Prostate gland (tissue), 2 donors: ENCODE results near the gene ADARB2. TPM values are rescaled to one million over a fixed set of nuclear protein-coding genes. Genes with fewer than 3 reads are reported as not detected.
"Not testable (repeated sequence)": the region's sequence is repeated elsewhere in the genome, so short reads cannot be mapped to it uniquely, and the experiment has no call there.

Experiments used
- DNase-seq: peaks from one replicate; pipeline ENCODE4 v3.0.0-alpha.2; 2019; ENCODE audit warnings: low spot score
- H3K27ac ChIP-seq, 2 donors: fragments of 200-600 bp; sonication (generic); 2 replicates each; pipeline ENCODE4 v1.5.1; 2017 to 2019
- H3K27me3 ChIP-seq: fragments of 200-600 bp; sonication (generic); replicated peaks from 2 replicates; pipeline ENCODE4 v1.5.1; 2019; ENCODE audit not compliant: insufficient read depth
- H3K36me3 ChIP-seq, 2 donors: fragments of 200-600 bp; sonication (generic); 1 replicate in 1 of 2; 2 replicates in 1 of 2; pipeline versions ENCODE4 v1.5.1 to v1.8.1; 2017 to 2019
- H3K4me1 ChIP-seq: fragments of 200-600 bp; sonication (generic); replicated peaks from 2 replicates; pipeline ENCODE4 v1.5.1; 2019
- H3K4me3 ChIP-seq, 2 donors: fragments of 200-600 bp; sonication (generic); 2 replicates each; pipeline ENCODE4 v1.5.1; 2017 to 2019
- H3K9me3 ChIP-seq: fragments of 200-600 bp; sonication (generic); 2 replicates; pipeline ENCODE4 v1.5.1; 2017
- POLR2A ChIP-seq: fragments of 450-650 bp; IDR thresholded peaks from one replicate; pipeline ENCODE4 v1.6.1; 2016; ENCODE audit warnings: antibody characterized with exemption, mild to moderate bottlenecking
- POLR2AphosphoS5 ChIP-seq: sonication (generic); formaldehyde crosslinking; IDR thresholded peaks from one replicate; pipeline ENCODE4 v1.6.1; 2017; ENCODE audit warnings: antibody characterized with exemption
- WGBS: methylation state at CpG from one replicate; pipeline ENCODE4 v1.1.5; 2018; 5-methylcytosine and 5-hydroxymethylcytosine counted together
- intact Hi-C: fragments of 100-400 bp; cut with DNase I; formaldehyde crosslinking; loops from one replicate; pipeline ENCODE4 v1.14.2; 2022
- total RNA-seq, 2 donors: library from RNA; depleted of rRNA; stranded (reverse); fragments of >200 nt; gene quantifications; one replicate each; pipeline ENCODE4 v1.1.0, GENCODE V29; 2016
- TF ChIP-seq, protein P1 (sequence below), 4 experiments: fragments of 200-600 bp in 2 of 4; fragments of 450-650 bp in 2 of 4; sonication (generic) in 2 of 4; IDR thresholded peaks; 1 replicate in 3 of 4; 2 replicates in 1 of 4; pipeline ENCODE4 v1.5.1; 2016 to 2019; ENCODE audit warnings: antibody characterized with exemption in 4 of 4, mild to moderate bottlenecking in 2 of 4, moderate library complexity in 2 of 4

Gene ADARB2
- total RNA-seq, 2 donors from 2014 or later = 0.36 to 10.5 TPM

DNA sequence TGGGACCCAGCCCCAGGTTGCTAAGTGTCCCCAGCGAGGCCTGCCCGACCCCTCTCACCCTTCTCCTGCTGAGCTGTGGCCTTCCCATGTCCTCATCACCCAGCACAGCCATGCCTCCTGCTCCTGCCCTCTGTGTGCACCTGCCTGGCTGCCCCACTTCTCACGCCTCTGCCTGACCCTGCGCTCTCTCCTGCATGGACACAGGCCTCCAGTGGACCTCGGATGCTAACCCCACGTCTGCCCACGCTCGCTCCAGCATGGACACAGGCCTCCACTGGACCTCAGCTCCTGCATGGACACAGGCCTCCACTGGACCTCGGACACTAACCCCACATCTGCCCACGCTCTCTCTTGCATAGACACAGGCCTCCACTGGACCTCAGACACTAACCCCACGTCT, 111.6 kb downstream of the ADARB2 start:
- no peaks in the 10 kb centered on the region for H3K9me3 ChIP-seq
- H3K4me1 ChIP-seq = no peaks in the 10 kb centered on the region
- intact Hi-C loops = no loop called here
- H3K36me3 ChIP-seq = no peaks in the 10 kb centered on the region
- DNase-seq = no peak
- TF ChIP-seq, protein P1, sequence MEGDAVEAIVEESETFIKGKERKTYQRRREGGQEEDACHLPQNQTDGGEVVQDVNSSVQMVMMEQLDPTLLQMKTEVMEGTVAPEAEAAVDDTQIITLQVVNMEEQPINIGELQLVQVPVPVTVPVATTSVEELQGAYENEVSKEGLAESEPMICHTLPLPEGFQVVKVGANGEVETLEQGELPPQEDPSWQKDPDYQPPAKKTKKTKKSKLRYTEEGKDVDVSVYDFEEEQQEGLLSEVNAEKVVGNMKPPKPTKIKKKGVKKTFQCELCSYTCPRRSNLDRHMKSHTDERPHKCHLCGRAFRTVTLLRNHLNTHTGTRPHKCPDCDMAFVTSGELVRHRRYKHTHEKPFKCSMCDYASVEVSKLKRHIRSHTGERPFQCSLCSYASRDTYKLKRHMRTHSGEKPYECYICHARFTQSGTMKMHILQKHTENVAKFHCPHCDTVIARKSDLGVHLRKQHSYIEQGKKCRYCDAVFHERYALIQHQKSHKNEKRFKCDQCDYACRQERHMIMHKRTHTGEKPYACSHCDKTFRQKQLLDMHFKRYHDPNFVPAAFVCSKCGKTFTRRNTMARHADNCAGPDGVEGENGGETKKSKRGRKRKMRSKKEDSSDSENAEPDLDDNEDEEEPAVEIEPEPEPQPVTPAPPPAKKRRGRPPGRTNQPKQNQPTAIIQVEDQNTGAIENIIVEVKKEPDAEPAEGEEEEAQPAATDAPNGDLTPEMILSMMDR (IDR thresholded peaks at IDR 0.05) = no peak
- TF ChIP-seq POLR2A (no peak), POLR2AphosphoS5 (no peak)
- WGBS = 95% methylated on average over 11 of the region's 11 CpGs
- no peaks in the 10 kb centered on the region for H3K27me3 ChIP-seq
- no peak overlapping the region for H3K27ac ChIP-seq
- H3K4me3 ChIP-seq = no peak overlapping the region

DNA sequence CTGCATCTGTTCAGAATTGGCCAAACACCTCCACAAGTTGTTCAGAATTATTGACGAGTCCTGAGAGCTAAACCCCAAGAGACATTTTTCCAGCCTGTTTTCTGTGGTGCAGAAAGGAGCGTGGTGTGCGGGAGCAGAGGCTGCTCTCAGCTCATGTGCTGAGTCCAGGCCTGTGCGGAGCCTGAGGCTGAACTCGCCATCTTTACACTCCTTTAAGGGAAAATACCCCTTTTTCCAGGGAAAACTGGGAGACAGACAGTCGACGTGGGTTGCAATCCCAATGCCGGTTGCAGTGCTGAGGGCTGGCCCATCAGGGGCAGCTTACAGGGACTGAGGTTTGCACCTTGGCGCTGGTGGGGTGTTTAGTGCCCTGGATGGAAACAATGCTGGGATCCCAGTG, 112.2 kb downstream of the ADARB2 start:
- no peak overlapping the region for H3K4me3 ChIP-seq
- H3K9me3 ChIP-seq = no peaks in the 10 kb centered on the region
- TF ChIP-seq POLR2A (no peak), POLR2AphosphoS5 (no peak)
- TF ChIP-seq, protein P1 (IDR thresholded peaks at IDR 0.05) = no peak
- intact Hi-C loops = no loop called here
- H3K27ac ChIP-seq = no peak overlapping the region
- H3K4me1 ChIP-seq = no peaks in the 10 kb centered on the region
- WGBS = 89% methylated on average over 9 of the region's 9 CpGs
- H3K27me3 ChIP-seq = no peaks in the 10 kb centered on the region
- DNase-seq = no peak
- no peaks in the 10 kb centered on the region for H3K36me3 ChIP-seq

- H3K36me3 ChIP-seq = no peaks in the 10 kb centered on the region
- no peak for DNase-seq
- no peaks in the 10 kb centered on the region for H3K27me3 ChIP-seq
- H3K9me3 ChIP-seq = no peaks in the 10 kb centered on the region
- 76% methylated on average over 12 of the region's 12 CpGs for WGBS
- no peak for TF ChIP-seq POLR2AphosphoS5
- TF ChIP-seq POLR2A = no peak
- TF ChIP-seq, protein P1 (IDR thresholded peaks at IDR 0.05) = no peak
- intact Hi-C loops = no loop called here
- H3K4me3 ChIP-seq = no peak overlapping the region
- no peaks in the 10 kb centered on the region for H3K4me1 ChIP-seq
- H3K27ac ChIP-seq = no peak overlapping the region
Observed at GRCh38 chr10:1624240-1624639, 113.1 kb downstream of the ADARB2 start.

DNA sequence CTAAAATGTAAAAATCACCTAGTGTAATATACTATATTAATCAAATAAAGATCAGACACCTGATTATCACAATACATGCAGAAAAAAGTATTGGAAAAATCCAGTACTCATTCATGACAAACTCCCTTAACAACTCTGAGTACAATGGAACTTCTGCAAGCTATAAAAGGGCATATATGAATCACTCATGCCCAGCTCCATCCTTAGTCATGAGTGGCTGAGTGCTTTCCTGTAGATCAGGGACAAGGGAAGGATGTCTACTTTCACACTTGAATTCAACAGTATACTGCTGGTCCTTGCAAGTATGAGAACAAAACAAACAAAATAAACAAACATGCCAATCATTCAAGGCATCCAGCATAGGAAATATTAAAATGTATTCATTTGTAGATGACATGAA, 116.5 kb downstream of the ADARB2 start:
- H3K9me3 ChIP-seq = no peaks in the 10 kb centered on the region
- H3K27ac ChIP-seq = no peak overlapping the region
- no peak overlapping the region for H3K4me3 ChIP-seq
- H3K27me3 ChIP-seq = no peaks in the 10 kb centered on the region
- no peak for DNase-seq
- no peaks in the 10 kb centered on the region for H3K36me3 ChIP-seq
- intact Hi-C loops = no loop called here
- TF ChIP-seq POLR2A (no peak), POLR2AphosphoS5 (no peak)
- no peaks in the 10 kb centered on the region for H3K4me1 ChIP-seq

DNA sequence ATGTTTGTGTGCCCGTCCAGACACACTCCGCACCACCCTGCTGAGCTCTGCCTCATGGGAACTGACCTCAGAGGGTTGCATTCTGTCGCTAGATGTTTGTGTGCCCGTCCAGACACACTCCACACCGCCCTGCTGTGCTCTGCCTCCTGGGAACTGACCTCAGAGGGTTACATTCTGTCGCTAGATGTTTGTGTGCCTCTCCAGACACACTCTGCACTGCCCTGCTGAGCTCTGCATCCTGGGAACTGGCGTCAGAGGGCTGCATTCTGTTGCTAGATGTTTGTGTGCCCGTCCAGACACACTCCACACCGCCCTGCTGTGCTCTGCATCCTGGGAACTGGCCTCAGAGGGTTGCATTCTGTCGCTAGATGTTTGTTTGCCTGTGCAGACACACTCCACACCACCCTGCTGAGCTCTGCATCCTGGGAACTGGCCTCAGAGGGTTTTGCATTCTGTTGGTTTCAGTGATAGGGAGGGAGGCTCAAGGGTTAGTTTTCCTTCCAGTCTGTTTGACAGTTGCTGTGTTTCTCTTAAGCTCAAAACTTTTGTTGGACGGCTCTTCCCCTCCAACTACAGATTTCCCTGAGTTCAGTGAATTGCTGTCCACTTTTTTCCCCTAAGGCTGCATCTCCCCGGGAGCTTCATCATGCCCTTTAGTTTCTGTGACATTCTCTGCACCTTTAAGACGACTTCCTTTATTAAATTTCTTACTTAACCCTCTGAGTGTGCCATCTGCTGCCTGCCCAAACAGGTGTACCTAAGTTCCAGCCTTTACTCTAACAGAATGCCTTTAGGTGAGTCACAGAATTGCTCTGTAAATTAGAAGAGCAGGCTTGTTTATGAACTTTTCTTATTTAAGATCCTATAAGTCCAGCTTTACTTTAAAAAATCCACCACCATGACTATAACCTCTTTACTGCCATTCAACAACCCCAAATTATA, 119.7 kb downstream of the ADARB2 start:
- H3K36me3 ChIP-seq, H3K4me1 ChIP-seq, H3K4me3 ChIP-seq, H3K27ac ChIP-seq, intact Hi-C loops, H3K27me3 ChIP-seq, H3K9me3 ChIP-seq, DNase-seq: not testable (repeated sequence)
- 63% methylated on average over 9 of the region's 13 CpGs for WGBS

DNA sequence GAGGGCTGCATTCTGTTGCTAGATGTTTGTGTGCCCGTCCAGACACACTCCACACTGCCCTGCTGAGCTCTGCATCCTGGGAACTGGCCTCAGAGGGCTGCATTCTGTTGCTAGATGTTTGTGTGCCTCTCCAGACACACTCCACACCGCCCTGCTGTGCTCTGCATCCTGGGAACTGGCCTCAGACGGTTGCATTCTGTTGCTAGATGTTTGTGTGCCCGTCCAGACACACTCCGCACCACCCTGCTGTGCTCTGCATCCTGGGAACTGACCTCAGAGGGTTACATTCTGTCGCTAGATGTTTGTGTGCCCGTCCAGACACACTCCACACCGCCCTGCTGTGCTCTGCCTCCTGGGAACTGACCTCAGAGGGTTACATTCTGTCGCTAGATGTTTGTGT, 120.6 kb downstream of the ADARB2 start:
- intact Hi-C loops, H3K27ac ChIP-seq, H3K36me3 ChIP-seq, H3K4me1 ChIP-seq, DNase-seq, H3K9me3 ChIP-seq, H3K4me3 ChIP-seq, H3K27me3 ChIP-seq: not testable (repeated sequence)
- WGBS = 75% methylated on average over 9 of the region's 9 CpGs
